HG03066 (cell line): Measurements from ENCODE around the gene PPP4R3B.

ENCODE experiments used
- ATAC-seq: cut with Tn5 transposase; IDR thresholded peaks from one replicate; pipeline ENCODE4 v1.9.1; 2021; ENCODE audit warnings: low read depth; ENCODE audit not compliant: unreplicated experiment

The PPP4R3B gene

DNA sequence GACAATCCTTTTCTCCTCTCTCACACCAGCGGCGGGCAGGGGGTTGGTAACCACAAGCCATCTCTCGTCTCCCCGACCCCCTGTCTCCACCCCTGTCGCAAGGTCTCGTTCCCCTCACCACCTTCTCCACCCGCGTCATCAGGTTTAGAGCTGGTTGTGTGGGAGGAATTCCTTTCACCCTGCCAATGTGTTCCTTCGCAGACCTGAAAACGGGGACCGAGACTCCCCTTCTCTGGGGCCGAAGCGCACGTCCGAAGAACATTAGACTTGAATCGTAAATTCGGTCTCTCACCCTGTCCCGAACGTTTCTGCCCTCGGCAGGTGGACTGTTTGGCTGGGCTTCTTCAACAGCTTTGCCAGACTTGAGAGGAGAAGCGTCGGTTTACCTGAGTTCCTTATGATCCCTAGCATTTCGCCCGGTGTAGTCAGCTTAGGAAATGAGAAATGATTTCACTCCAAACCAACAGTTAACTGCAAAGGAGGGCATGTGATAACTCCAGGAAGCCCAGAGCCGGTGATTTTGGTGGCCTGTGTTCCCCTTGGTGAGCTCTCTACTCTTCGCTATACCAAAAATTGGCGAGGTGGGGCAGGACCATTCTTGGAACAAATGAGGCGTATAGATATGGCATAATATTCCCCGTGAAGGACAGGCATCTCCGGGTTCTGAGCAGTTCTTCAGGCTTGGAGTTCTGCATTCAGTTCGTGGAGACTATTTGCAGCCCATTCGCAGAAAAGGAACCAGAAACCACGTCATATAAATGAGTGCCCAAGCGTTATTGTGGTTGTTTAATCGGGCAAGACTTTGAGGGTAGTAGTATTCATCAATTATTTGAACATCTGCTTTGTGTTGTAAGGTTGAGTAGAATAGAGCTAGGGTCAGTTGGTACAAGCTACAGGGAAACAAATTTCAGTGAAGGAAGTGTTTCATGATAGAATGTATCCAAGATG is 97.2 kb downstream of the PPP4R3B start:
- ATAC-seq = peak; percentile 13

DNA sequence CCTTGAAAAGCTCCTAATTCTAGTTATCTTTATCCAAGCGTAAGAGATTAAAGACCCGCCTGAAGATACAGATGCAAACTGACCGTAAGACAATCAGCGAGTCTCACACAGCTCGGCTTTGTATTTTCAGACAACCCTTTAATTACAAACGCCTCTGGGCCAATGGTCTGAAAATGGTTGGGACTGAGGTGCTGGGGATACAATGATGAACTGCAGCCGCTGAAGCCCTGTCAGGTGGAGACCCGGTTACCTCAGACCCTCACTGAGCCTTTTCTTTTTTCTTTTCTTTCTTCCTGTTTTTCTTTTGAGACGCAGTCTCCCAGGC is 98.6 kb downstream of the PPP4R3B start:
- peak; percentile 9 for ATAC-seq

DNA sequence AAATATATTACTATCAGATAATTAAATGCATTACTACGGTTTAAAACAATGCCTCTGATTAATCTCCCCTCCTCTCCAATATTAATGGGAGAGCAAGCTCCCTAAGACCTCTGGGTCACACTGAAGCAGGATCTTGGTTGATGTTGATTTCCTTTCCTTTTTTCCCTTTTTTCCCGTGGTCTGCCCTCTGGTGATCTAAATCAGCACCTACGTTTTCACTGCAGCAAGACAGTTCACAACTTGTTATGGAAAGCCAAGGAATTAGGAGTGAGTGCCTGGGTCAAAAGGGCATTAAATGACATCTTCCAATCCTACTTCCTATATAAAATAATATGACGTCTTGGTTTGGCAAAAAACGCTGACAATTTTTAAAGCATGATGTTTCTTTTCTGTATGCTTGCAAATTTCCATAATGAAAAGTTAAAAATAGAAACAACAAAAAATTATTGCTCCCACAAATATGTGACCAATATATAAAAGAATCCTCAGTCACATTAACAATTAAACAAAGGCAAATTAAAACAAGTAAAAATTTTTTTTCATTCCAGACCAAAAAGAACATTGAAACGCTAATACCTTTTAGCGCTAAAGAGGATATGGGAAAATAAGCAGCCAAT is 105.8 kb downstream of the PPP4R3B start:
- ATAC-seq = no peak

DNA sequence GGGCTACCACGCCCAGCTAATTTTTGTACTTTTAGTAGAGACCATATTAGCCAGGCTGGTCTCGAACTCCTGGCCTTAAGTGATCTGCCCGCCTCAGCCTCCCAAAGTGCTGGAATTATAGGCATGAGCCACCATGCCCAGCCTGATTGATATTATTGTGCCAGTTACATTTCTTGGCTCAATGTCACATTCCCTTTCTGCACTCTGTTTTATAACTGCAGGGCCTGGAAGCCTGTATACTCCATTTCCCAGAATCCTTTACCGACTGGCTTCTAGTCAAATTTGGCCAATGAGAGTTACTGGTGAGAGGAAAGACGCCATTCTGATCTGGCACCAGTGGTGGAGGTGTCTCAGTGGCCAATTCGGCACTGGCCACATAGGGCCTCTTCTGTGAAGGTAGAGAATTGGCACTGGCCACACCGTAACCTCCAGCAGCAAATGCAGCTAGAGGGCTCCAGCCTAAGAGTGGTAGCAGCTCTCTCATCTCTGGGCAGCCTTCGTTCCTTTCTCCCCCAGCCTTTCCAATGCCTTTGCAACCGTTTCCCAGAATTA is 114.8 kb downstream of the PPP4R3B start:
- no peak for ATAC-seq

DNA sequence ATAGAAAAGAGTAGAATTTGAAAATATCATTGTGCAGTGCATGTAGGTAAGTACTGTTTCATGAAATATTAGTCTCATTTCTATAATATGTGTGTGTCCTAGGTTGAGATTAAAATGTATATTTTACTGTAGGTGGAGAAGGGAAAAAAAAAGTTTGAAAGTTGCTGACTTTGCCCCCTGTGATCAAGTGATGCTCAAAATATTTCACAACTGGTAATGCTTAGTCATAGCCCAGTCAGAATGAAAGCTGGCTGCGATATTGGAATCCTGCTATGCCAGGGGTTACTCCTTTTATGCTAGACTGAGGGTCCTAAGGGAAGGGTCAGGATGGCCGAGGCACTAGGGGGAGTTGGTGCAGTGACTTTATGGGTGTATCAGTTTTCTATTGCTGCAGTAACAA is 117.4 kb downstream of the PPP4R3B start:
- ATAC-seq = no peak

DNA sequence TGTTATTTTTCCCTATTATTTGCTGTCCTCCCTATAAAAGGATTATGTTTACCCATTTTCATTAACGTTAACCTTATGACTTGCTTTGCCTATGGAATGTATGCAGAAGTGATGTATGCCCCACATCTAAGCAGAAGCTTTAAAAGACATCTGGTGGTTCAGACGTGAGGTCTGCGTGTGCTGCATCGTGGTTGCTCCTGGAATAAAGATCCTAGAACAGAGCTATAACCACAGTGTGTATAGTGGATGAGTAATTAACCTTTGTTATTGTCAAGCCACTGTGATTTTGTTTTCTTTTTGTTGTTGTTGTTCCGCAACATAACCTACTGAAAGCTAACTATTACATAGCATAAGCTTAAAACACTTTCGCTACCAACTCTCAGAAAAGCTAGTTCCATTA is 118.8 kb downstream of the PPP4R3B start:
- no peak for ATAC-seq
